Measurements from ENCODE around the gene ANKS3.

The ANKS3 gene

GRCh38 chr16:4718466-4718865 is 15.6 kb downstream of the ANKS3 start:
- peak overlapping the region; percentile 43; the same call in 1 of the 2 replicates for H3K27ac ChIP-seq (ENCODE audit: low read depth, low read length)
- 47% methylated on average over 5 of the region's 5 CpGs for WGBS
- H3K27me3 ChIP-seq (ENCODE audit: insufficient read depth, low read length): no peaks in the 10 kb centered on the region
- H3K36me3 ChIP-seq (ENCODE audit: insufficient read depth, low read length): peaks cover 39% of the 10 kb centered on the region
- no peak overlapping the region for H3K9ac ChIP-seq (ENCODE audit: low read depth, low read length)
- H3K4me3 ChIP-seq (ENCODE audit: low read length): no peak overlapping the region
- H3K9me3 ChIP-seq (ENCODE audit: insufficient read depth, low read depth, low read length): no peaks in the 10 kb centered on the region
- peaks cover 19% of the 10 kb centered on the region; the same call in 1 of the 2 replicates for H3K4me1 ChIP-seq (ENCODE audit: insufficient read depth, low read length)

GRCh38 chr16:4714996-4715395 is 19.1 kb downstream of the ANKS3 start:
- H3K4me3 ChIP-seq (ENCODE audit: low read length): no peak overlapping the region
- peaks cover 19% of the 10 kb centered on the region; the same call in 1 of the 2 replicates for H3K4me1 ChIP-seq (ENCODE audit: insufficient read depth, low read length)
- H3K27ac ChIP-seq (ENCODE audit: low read depth, low read length): no peak overlapping the region
- H3K36me3 ChIP-seq (ENCODE audit: insufficient read depth, low read length): peaks cover 50% of the 10 kb centered on the region
- H3K9ac ChIP-seq (ENCODE audit: low read depth, low read length): no peak overlapping the region
- no peaks in the 10 kb centered on the region for H3K27me3 ChIP-seq (ENCODE audit: insufficient read depth, low read length)
- no peaks in the 10 kb centered on the region for H3K9me3 ChIP-seq (ENCODE audit: insufficient read depth, low read depth, low read length)
- WGBS: 96% methylated on average over 2 of the region's 2 CpGs

GRCh38 chr16:4713663-4714501 is 20.2 kb downstream of the ANKS3 start:
- 65% methylated on average over 18 of the region's 18 CpGs for WGBS
- Histone ChIP-seq H3K4me1 (ENCODE audit: insufficient read depth, low read length) (peaks cover 17% of the 10 kb centered on the region; the same call in 1 of the 2 replicates), H3K9ac (ENCODE audit: low read depth, low read length) (peak overlapping the region; percentile 39; the same call in 1 of the 2 replicates), H3K27ac (ENCODE audit: low read depth, low read length) (peak overlapping the region; percentile 41; the same call in 1 of the 2 replicates), H3K27me3 (ENCODE audit: insufficient read depth, low read length) (no peaks in the 10 kb centered on the region), H3K36me3 (ENCODE audit: insufficient read depth, low read length) (peaks cover 55% of the 10 kb centered on the region), H3K4me3 (ENCODE audit: low read length) (no peak overlapping the region), H3K9me3 (ENCODE audit: insufficient read depth, low read depth, low read length) (no peaks in the 10 kb centered on the region)

GRCh38 chr16:4709481-4709880 is 24.6 kb downstream of the ANKS3 start:
- Histone ChIP-seq H3K9ac (ENCODE audit: low read depth, low read length) (no peak overlapping the region), H3K27ac (ENCODE audit: low read depth, low read length) (no peak overlapping the region), H3K27me3 (ENCODE audit: insufficient read depth, low read length) (no peaks in the 10 kb centered on the region), H3K4me3 (ENCODE audit: low read length) (no peak overlapping the region), H3K4me1 (ENCODE audit: insufficient read depth, low read length) (peaks cover 10% of the 10 kb centered on the region; the same call in 1 of the 2 replicates), H3K36me3 (ENCODE audit: insufficient read depth, low read length) (peaks cover 72% of the 10 kb centered on the region), H3K9me3 (ENCODE audit: insufficient read depth, low read depth, low read length) (no peaks in the 10 kb centered on the region)
- WGBS: 100% methylated on average over 3 of the region's 4 CpGs

GRCh38 chr16:4706871-4707270 is 27.2 kb downstream of the ANKS3 start:
- H3K4me3 ChIP-seq (ENCODE audit: low read length): no peak overlapping the region
- H3K27me3 ChIP-seq (ENCODE audit: insufficient read depth, low read length): no peaks in the 10 kb centered on the region
- peaks cover 72% of the 10 kb centered on the region for H3K36me3 ChIP-seq (ENCODE audit: insufficient read depth, low read length)
- 94% methylated on average over 7 of the region's 7 CpGs for WGBS
- H3K9me3 ChIP-seq (ENCODE audit: insufficient read depth, low read depth, low read length): no peaks in the 10 kb centered on the region
- no peak overlapping the region for H3K27ac ChIP-seq (ENCODE audit: low read depth, low read length)
- no peak overlapping the region for H3K9ac ChIP-seq (ENCODE audit: low read depth, low read length)
- H3K4me1 ChIP-seq (ENCODE audit: insufficient read depth, low read length): no peaks in the 10 kb centered on the region

GRCh38 chr16:4704913-4705312 is 29.2 kb downstream of the ANKS3 start:
- H3K36me3 ChIP-seq (ENCODE audit: insufficient read depth, low read length): peaks cover 78% of the 10 kb centered on the region
- H3K4me3 ChIP-seq (ENCODE audit: low read length): no peak overlapping the region
- H3K27me3 ChIP-seq (ENCODE audit: insufficient read depth, low read length): no peaks in the 10 kb centered on the region
- H3K4me1 ChIP-seq (ENCODE audit: insufficient read depth, low read length): no peaks in the 10 kb centered on the region
- WGBS: 96% methylated on average over 14 of the region's 14 CpGs
- no peak overlapping the region for H3K9ac ChIP-seq (ENCODE audit: low read depth, low read length)
- no peaks in the 10 kb centered on the region for H3K9me3 ChIP-seq (ENCODE audit: insufficient read depth, low read depth, low read length)
- no peak overlapping the region for H3K27ac ChIP-seq (ENCODE audit: low read depth, low read length)

- Histone ChIP-seq H3K27me3 (ENCODE audit: insufficient read depth, low read length) (no peaks in the 10 kb centered on the region), H3K9ac (ENCODE audit: low read depth, low read length) (no peak overlapping the region), H3K4me3 (ENCODE audit: low read length) (no peak overlapping the region), H3K4me1 (ENCODE audit: insufficient read depth, low read length) (no peaks in the 10 kb centered on the region), H3K27ac (ENCODE audit: low read depth, low read length) (no peak overlapping the region), H3K36me3 (ENCODE audit: insufficient read depth, low read length) (peaks cover 78% of the 10 kb centered on the region), H3K9me3 (ENCODE audit: insufficient read depth, low read depth, low read length) (no peaks in the 10 kb centered on the region)
- WGBS: 93% methylated on average over 8 of the region's 8 CpGs
Measured at GRCh38 chr16:4704491-4704890, 29.6 kb downstream of the ANKS3 start.

- WGBS: 97% methylated on average over 7 of the region's 7 CpGs
- H3K36me3 ChIP-seq (ENCODE audit: insufficient read depth, low read length): peaks cover 81% of the 10 kb centered on the region
- H3K27ac ChIP-seq (ENCODE audit: low read depth, low read length): no peak overlapping the region
- no peak overlapping the region for H3K9ac ChIP-seq (ENCODE audit: low read depth, low read length)
- H3K27me3 ChIP-seq (ENCODE audit: insufficient read depth, low read length): no peaks in the 10 kb centered on the region
- no peaks in the 10 kb centered on the region for H3K9me3 ChIP-seq (ENCODE audit: insufficient read depth, low read depth, low read length)
- H3K4me3 ChIP-seq (ENCODE audit: low read length): no peak overlapping the region
- H3K4me1 ChIP-seq (ENCODE audit: insufficient read depth, low read length): no peaks in the 10 kb centered on the region
Measured at GRCh38 chr16:4703906-4704305, 30.2 kb downstream of the ANKS3 start.

GRCh38 chr16:4702466-4702808 is 31.6 kb downstream of the ANKS3 start:
- H3K27ac ChIP-seq (ENCODE audit: low read depth, low read length): no peak overlapping the region
- H3K36me3 ChIP-seq (ENCODE audit: insufficient read depth, low read length): peaks cover 88% of the 10 kb centered on the region
- WGBS: 92% methylated on average over 7 of the region's 7 CpGs

GRCh38 chr16:4701791-4702465 is 32.1 kb downstream of the ANKS3 start:
- Histone ChIP-seq H3K36me3 (ENCODE audit: insufficient read depth, low read length) (peaks cover 88% of the 10 kb centered on the region), H3K4me1 (ENCODE audit: insufficient read depth, low read length) (no peaks in the 10 kb centered on the region), H3K27ac (ENCODE audit: low read depth, low read length) (no peak overlapping the region), H3K27me3 (ENCODE audit: insufficient read depth, low read length) (no peaks in the 10 kb centered on the region), H3K9ac (ENCODE audit: low read depth, low read length) (no peak overlapping the region), H3K9me3 (ENCODE audit: insufficient read depth, low read depth, low read length) (no peaks in the 10 kb centered on the region), H3K4me3 (ENCODE audit: low read length) (no peak overlapping the region)
- WGBS: 96% methylated on average over 17 of the region's 17 CpGs

More at GRCh38 chr16:4702466-4702808, 31.6 kb downstream of the ANKS3 start:
- Histone ChIP-seq H3K4me1 (ENCODE audit: insufficient read depth, low read length) (no peaks in the 10 kb centered on the region), H3K9me3 (ENCODE audit: insufficient read depth, low read depth, low read length) (no peaks in the 10 kb centered on the region), H3K9ac (ENCODE audit: low read depth, low read length) (no peak overlapping the region), H3K4me3 (ENCODE audit: low read length) (no peak overlapping the region), H3K27me3 (ENCODE audit: insufficient read depth, low read length) (no peaks in the 10 kb centered on the region)

- no peaks in the 10 kb centered on the region for H3K27me3 ChIP-seq (ENCODE audit: insufficient read depth, low read length)
- H3K4me3 ChIP-seq (ENCODE audit: low read length): no peak overlapping the region
- H3K27ac ChIP-seq (ENCODE audit: low read depth, low read length): no peak overlapping the region
- peaks cover 88% of the 10 kb centered on the region for H3K36me3 ChIP-seq (ENCODE audit: insufficient read depth, low read length)
- 94% methylated on average over 33 of the region's 33 CpGs for WGBS
- no peaks in the 10 kb centered on the region for H3K4me1 ChIP-seq (ENCODE audit: insufficient read depth, low read length)
- no peak overlapping the region for H3K9ac ChIP-seq (ENCODE audit: low read depth, low read length)
- H3K9me3 ChIP-seq (ENCODE audit: insufficient read depth, low read depth, low read length): no peaks in the 10 kb centered on the region
Measured at GRCh38 chr16:4700997-4701743, 32.9 kb downstream of the ANKS3 start.

Data from HUES64 (cell line).